HUDEP-2 (cell line): Measurements from ENCODE around the gene PCDH15.

Experiments used
- DNase-seq, 76 experiments: peaks; one replicate each; lab custom pipeline; 2025; ENCODE audit not compliant: unreplicated experiment in 76 of 76; lab: John Stamatoyannopoulos, UW

PCDH15 gene

DNA sequence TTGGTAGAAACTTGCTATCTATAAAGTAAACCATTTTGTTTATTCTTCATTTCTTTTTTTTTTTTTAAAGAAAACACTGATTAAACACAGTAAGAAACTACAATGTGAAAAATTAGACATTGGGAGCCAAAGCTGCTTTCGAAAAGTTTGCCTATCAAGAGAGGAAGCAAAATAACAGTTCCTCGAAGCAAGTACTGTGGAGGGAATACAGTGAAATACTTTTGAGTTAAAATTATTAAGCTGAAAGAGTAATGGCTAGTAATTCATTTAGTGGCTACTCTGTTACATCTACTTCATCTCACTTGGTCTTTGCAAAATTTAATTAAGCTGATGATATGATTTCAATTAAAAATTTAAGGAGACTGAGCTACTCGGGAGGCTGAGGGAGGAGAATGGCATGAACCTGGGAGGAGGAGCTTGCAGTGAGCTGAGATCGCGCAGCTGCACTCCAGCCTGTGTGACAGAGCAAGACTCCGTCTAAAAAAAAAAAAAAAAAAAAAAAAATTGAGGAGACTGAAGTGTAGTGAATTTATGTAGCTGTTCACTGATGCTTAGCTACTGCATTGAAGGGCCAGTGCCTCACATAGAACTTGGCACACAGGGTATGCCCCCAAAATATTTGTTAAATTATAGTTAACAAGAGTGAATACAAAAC, 1046.3 kb downstream of the PCDH15 start:
- no peak for DNase-seq
